Breast epithelium (tissue), 3 donors: ENCODE data around the gene FES.

ENCODE experiments used
- POLR2A ChIP-seq: fragments of 450-650 bp; IDR thresholded peaks from one replicate; pipeline ENCODE4 v1.6.1; 2016; ENCODE audit warnings: antibody characterized with exemption, mild to moderate bottlenecking, moderate library complexity
- TF ChIP-seq, protein P1 (sequence below), 3 donors: fragments of 450-650 bp; IDR thresholded peaks; one replicate each; pipeline ENCODE4 v1.5.1; 2016 to 2017; ENCODE audit warnings: antibody characterized with exemption in 3 of 3, mild to moderate bottlenecking in 3 of 3, moderate library complexity in 3 of 3

DNA sequence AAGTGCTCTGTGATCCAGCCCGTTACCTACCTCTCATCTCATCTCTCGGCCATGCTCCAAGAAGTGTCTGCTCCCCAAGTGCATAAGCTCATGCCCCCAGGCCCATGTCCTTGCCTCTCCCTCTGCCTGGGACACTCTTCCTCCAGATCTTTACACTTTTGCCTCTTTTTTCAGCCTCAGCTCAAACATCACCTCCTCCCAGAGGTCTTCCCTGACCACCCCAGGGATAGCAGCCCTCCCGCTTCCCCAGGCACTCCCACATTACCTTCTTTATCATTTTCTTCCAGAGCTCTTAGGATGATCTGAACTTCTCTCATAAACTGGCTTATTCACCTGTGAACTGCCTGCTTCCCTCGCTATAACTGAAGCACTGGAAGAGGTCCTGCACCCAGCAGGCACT, 18.6 kb upstream of the FES start:
- TF ChIP-seq, protein P1, sequence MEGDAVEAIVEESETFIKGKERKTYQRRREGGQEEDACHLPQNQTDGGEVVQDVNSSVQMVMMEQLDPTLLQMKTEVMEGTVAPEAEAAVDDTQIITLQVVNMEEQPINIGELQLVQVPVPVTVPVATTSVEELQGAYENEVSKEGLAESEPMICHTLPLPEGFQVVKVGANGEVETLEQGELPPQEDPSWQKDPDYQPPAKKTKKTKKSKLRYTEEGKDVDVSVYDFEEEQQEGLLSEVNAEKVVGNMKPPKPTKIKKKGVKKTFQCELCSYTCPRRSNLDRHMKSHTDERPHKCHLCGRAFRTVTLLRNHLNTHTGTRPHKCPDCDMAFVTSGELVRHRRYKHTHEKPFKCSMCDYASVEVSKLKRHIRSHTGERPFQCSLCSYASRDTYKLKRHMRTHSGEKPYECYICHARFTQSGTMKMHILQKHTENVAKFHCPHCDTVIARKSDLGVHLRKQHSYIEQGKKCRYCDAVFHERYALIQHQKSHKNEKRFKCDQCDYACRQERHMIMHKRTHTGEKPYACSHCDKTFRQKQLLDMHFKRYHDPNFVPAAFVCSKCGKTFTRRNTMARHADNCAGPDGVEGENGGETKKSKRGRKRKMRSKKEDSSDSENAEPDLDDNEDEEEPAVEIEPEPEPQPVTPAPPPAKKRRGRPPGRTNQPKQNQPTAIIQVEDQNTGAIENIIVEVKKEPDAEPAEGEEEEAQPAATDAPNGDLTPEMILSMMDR (IDR thresholded peaks at IDR 0.05), result no peak
- TF ChIP-seq POLR2A, result no peak
